Stomach (tissue), 9 donors: ENCODE data around the gene SNAPIN. TPM values are rescaled to one million over a fixed set of nuclear protein-coding genes. Genes with fewer than 3 reads are reported as not detected.

Experiments used
- DNase-seq, 2 donors: peaks; one replicate each; pipeline versions ENCODE4 v3.0.0 to v3.0.0-alpha.2; 2013 to 2019
- H3K27ac ChIP-seq, 5 donors: fragments of 200-600 bp in 4 of 5; sonication (generic) in 4 of 5; one replicate each; pipeline ENCODE4 v1.5.1; 2013 to 2019; ENCODE audit warnings: mild to moderate bottlenecking in 1 of 5, moderate library complexity in 1 of 5
- H3K27me3 ChIP-seq, 3 donors: fragments of 200-600 bp; sonication (generic); one replicate each; pipeline ENCODE4 v1.5.1; 2017 to 2019; ENCODE audit warnings: mixed run types in 1 of 3
- H3K36me3 ChIP-seq, 4 donors: fragments of 200-600 bp; sonication (generic); 1 replicate in 3 of 4; 2 replicates in 1 of 4; pipeline ENCODE4 v1.5.1; 2016 to 2019
- H3K4me1 ChIP-seq, 4 donors: fragments of 200-600 bp; sonication (generic); one replicate each; pipeline ENCODE4 v1.5.1; 2016 to 2019
- H3K4me3 ChIP-seq, 4 donors: fragments of 200-600 bp; sonication (generic) in 3 of 4; one replicate each; pipeline ENCODE4 v1.5.1; 2016 to 2019; ENCODE audit warnings: mild to moderate bottlenecking in 1 of 4
- H3K9me3 ChIP-seq, 4 donors: fragments of 200-600 bp; sonication (generic); one replicate each; pipeline ENCODE4 v1.5.1; 2016 to 2019
- EP300 ChIP-seq: sonication (generic); formaldehyde crosslinking; IDR thresholded peaks from one replicate; pipeline ENCODE4 v1.6.1; 2017; ENCODE audit warnings: antibody characterized with exemption
- POLR2A ChIP-seq, 4 donors: fragments of 450-650 bp; IDR thresholded peaks; one replicate each; pipeline ENCODE4 v1.6.1; 2016; ENCODE audit warnings: antibody characterized with exemption in 4 of 4, control low read depth in 2 of 4, mild to moderate bottlenecking in 1 of 4, moderate library complexity in 1 of 4
- POLR2AphosphoS5 ChIP-seq, 3 donors: sonication (generic); formaldehyde crosslinking; IDR thresholded peaks; one replicate each; pipeline ENCODE4 v1.6.1; 2016; ENCODE audit warnings: antibody characterized with exemption in 3 of 3
- WGBS, 5 donors: extraction: QIAGEN DNeasy Blood & Tissue Kit in 3 of 5; methylation state at CpG; one replicate each; pipeline versions ENCODE4 v1.1.5 to v1.1.7; 2013 to 2018; 5-methylcytosine and 5-hydroxymethylcytosine counted together
- intact Hi-C: fragments of 100-400 bp; cut with DNase I; formaldehyde crosslinking; loops from one replicate; pipeline ENCODE4 v1.15.1; 2023; ENCODE audit warnings: low total_unique reads
- polyA plus RNA-seq, 3 donors: library from polyadenylated mRNA; stranded (reverse); fragments of 200-250 nt; gene quantifications; one replicate each; pipeline ENCODE4 v1.2.3, GENCODE V29; 2013
- total RNA-seq, 5 donors: library from RNA; depleted of rRNA; stranded (reverse); fragments of >200 nt; gene quantifications; one replicate each; pipeline versions ENCODE4 v1.1.0 to v1.2.3, GENCODE V29; 2014 to 2016
- TF ChIP-seq, protein P1 (sequence below), 7 experiments: fragments of 450-650 bp in 4 of 7; fragments of 200-600 bp in 3 of 7; sonication (generic) in 3 of 7; IDR thresholded peaks; one replicate each; pipeline ENCODE4 v1.5.1; 2016 to 2019; ENCODE audit warnings: antibody characterized with exemption in 7 of 7, control low read depth in 2 of 7, mild to moderate bottlenecking in 1 of 7
- donor health status: healthy with polysubstance abuse.
- donor health status: Bipolar disorder and iron deficiency.
- donor health status: healthy.

Gene SNAPIN
- total and polyA plus RNA-seq, 8 donors = 14.9 to 82.9 (median 29.4) TPM

GRCh38 chr1:153648000-153648643 is 10.4 kb upstream of the SNAPIN start:
- Histone ChIP-seq H3K27ac (peak overlapping the region; percentile 28 to 84 (median 65)), H3K4me3 (no peak overlapping the region), H3K27me3 (no peaks in the 10 kb centered on the region), H3K36me3 (peaks cover 31 to 45% (median 41%) of the 10 kb centered on the region in 4 donors), H3K4me1 (peaks cover 15 to 64% (median 48%) of the 10 kb centered on the region in 4 donors), H3K9me3 (no peaks in the 10 kb centered on the region)
- intact Hi-C loops = no loop called here
- no peak for DNase-seq
- 74 to 88% (median 83%) methylated on average over 10 of the region's 10 CpGs for WGBS, 5 donors
- TF ChIP-seq POLR2AphosphoS5 (IDR thresholded peaks at IDR 0.05) (no peak), POLR2A (IDR thresholded peaks at IDR 0.05) (no peak), EP300 (no peak)
- TF ChIP-seq, protein P1, sequence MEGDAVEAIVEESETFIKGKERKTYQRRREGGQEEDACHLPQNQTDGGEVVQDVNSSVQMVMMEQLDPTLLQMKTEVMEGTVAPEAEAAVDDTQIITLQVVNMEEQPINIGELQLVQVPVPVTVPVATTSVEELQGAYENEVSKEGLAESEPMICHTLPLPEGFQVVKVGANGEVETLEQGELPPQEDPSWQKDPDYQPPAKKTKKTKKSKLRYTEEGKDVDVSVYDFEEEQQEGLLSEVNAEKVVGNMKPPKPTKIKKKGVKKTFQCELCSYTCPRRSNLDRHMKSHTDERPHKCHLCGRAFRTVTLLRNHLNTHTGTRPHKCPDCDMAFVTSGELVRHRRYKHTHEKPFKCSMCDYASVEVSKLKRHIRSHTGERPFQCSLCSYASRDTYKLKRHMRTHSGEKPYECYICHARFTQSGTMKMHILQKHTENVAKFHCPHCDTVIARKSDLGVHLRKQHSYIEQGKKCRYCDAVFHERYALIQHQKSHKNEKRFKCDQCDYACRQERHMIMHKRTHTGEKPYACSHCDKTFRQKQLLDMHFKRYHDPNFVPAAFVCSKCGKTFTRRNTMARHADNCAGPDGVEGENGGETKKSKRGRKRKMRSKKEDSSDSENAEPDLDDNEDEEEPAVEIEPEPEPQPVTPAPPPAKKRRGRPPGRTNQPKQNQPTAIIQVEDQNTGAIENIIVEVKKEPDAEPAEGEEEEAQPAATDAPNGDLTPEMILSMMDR (IDR thresholded peaks at IDR 0.05) = no peak

- Histone ChIP-seq H3K27ac (peak overlapping the region; percentile 52 to 84 (median 70)), H3K4me3 (no peak overlapping the region), H3K9me3 (no peaks in the 10 kb centered on the region), H3K4me1 (peaks cover 15 to 57% (median 44%) of the 10 kb centered on the region in 4 donors), H3K27me3 (no peaks in the 10 kb centered on the region), H3K36me3 (peaks cover 19 to 33% (median 29%) of the 10 kb centered on the region in 4 donors)
- WGBS, 5 donors = 17 to 43% (median 21%) methylated on average over 3 of the region's 3 CpGs
- TF ChIP-seq POLR2A (IDR thresholded peaks at IDR 0.05) (no peak), POLR2AphosphoS5 (IDR thresholded peaks at IDR 0.05) (peak in 1 of 3 donors; percentile 7), EP300 (no peak)
- TF ChIP-seq, protein P1 (IDR thresholded peaks at IDR 0.05) = no peak
- peak in 1 of 2 donors; percentile 87 for DNase-seq
- intact Hi-C loops = no loop called here
Measured at GRCh38 chr1:153649137-153649862, 9.2 kb upstream of the SNAPIN start.

DNA sequence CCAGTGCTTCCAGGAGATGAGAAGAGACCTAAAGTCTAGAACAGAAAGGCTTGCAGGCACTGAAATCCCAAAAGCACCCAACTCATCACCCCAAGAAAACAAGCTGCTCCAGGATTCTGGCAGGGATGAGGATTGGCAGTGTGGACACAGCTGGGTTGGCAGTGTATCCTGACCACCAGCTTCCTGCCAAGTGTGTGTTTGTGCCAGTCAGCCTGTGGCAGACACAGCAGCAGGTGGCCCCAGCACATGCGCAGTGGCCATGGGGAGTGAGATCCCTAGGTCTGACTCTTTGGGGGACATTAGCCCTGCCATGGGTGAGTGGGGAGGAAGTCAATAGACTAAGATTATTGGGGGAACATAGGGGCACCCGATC is 8.7 kb upstream of the SNAPIN start:
- peaks cover 17 to 27% (median 24%) of the 10 kb centered on the region in 4 donors for H3K36me3 ChIP-seq
- H3K9me3 ChIP-seq = no peaks in the 10 kb centered on the region
- no peaks in the 10 kb centered on the region for H3K27me3 ChIP-seq
- peak in 1 of 2 donors; percentile 93 for DNase-seq
- H3K4me1 ChIP-seq = peaks cover 15 to 55% (median 43%) of the 10 kb centered on the region in 4 donors
- TF ChIP-seq POLR2AphosphoS5 (IDR thresholded peaks at IDR 0.05) (peak; percentile 31 to 88 (median 55)), EP300 (no peak), POLR2A (IDR thresholded peaks at IDR 0.05) (no peak)
- TF ChIP-seq, protein P1 (IDR thresholded peaks at IDR 0.05) = no peak
- peak overlapping the region; percentile 52 to 84 (median 70) for H3K27ac ChIP-seq
- no peak overlapping the region for H3K4me3 ChIP-seq
- intact Hi-C loops = no loop called here
- WGBS, 5 donors = 18 to 65% (median 50%) methylated on average over 1 to 2 of the region's 2 CpGs

DNA sequence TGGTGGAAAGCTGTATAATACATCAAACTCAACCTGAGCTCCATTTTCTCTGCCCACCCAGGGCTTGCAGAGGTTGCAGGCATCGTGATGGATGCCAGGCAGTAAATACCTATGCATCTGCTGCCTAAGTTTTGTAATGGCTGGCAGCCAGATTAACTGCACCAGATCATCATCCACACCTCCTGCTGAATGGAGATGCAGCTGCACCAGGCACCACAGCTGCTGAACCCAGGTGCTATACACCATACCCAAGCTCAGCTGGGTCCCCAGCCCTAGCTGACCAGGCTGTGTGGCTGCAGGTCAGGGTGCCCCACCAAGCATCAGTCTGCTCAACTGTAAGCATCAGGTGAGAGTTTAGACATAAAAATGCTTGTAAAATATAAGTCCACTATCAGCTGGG is 6.7 kb upstream of the SNAPIN start:
- intact Hi-C loops = no loop called here
- DNase-seq = no peak
- 71 to 86% (median 81%) methylated on average over 1 of the region's 1 CpG for WGBS, 5 donors
- Histone ChIP-seq H3K4me3 (no peak overlapping the region), H3K4me1 (peaks cover 15 to 47% (median 39%) of the 10 kb centered on the region in 4 donors), H3K36me3 (peaks cover 0 to 8% (median 4%) of the 10 kb centered on the region in 4 donors), H3K27me3 (no peaks in the 10 kb centered on the region), H3K9me3 (no peaks in the 10 kb centered on the region), H3K27ac (no peak overlapping the region)
- no peak for TF ChIP-seq POLR2AphosphoS5 (IDR thresholded peaks at IDR 0.05)
- no peak for TF ChIP-seq POLR2A (IDR thresholded peaks at IDR 0.05)
- TF ChIP-seq, protein P1 (IDR thresholded peaks at IDR 0.05) = no peak
- no peak for TF ChIP-seq EP300
